NCI-H1694 (cell line): ENCODE results near the gene ZNF653.

ENCODE experiments used
- DNase-seq: peaks from one replicate; lab custom pipeline; 2025; lab: John Stamatoyannopoulos, UW

ZNF653 gene

GRCh38 chr19:11519138-11519537, 13.5 kb upstream of the ZNF653 start:
- no peak for DNase-seq

- DNase-seq, result no peak
These were observed 8.3 kb upstream of the ZNF653 start for GRCh38 chr19:11513946-11514345.

GRCh38 chr19:11510444-11510843, 4.8 kb upstream of the ZNF653 start:
- no peak for DNase-seq

GRCh38 chr19:11507370-11508078, 1.9 kb upstream of the ZNF653 start:
- DNase-seq, result no peak

- DNase-seq, result no peak
These were observed 1.3 kb upstream of the ZNF653 start for GRCh38 chr19:11506967-11507366.

GRCh38 chr19:11506101-11506555, 489 bp upstream of the ZNF653 start:
- no peak for DNase-seq

GRCh38 chr19:11505032-11505503, 571 bp downstream of the ZNF653 start:
- peak; percentile 87 for DNase-seq

GRCh38 chr19:11504502-11505031, 1.1 kb downstream of the ZNF653 start:
- no peak for DNase-seq

- DNase-seq, result no peak
These were observed 5.7 kb downstream of the ZNF653 start for GRCh38 chr19:11499890-11500420.

- no peak for DNase-seq
These were observed 6.4 kb downstream of the ZNF653 start for GRCh38 chr19:11499220-11499726.

GRCh38 chr19:11496391-11497163, 9.1 kb downstream of the ZNF653 start:
- DNase-seq, result peak; percentile 39

- no peak for DNase-seq
These were observed 9.8 kb downstream of the ZNF653 start for GRCh38 chr19:11495885-11496284.

- DNase-seq, result no peak
These were observed 10.2 kb downstream of the ZNF653 start for GRCh38 chr19:11495481-11495880.

- DNase-seq, result peak; percentile 9
These were observed 10.9 kb downstream of the ZNF653 start for GRCh38 chr19:11494634-11495285.

GRCh38 chr19:11489378-11489777, 16.3 kb downstream of the ZNF653 start:
- DNase-seq, result no peak

GRCh38 chr19:11486661-11487503, 18.8 kb downstream of the ZNF653 start:
- DNase-seq, result no peak

- no peak for DNase-seq
These were observed 20.3 kb downstream of the ZNF653 start for GRCh38 chr19:11485245-11485837.

GRCh38 chr19:11483366-11484111, 22.1 kb downstream of the ZNF653 start:
- DNase-seq, result no peak

- DNase-seq, result peak; percentile 40
These were observed 23.1 kb downstream of the ZNF653 start for GRCh38 chr19:11482384-11483050.
